ENCODE data around the gene PPP1R14C. TPM values are rescaled to one million over a fixed set of nuclear protein-coding genes. Genes with fewer than 3 reads are reported as not detected.

The PPP1R14C gene
- total and polyA plus RNA-seq, 2 donors (not counting 1 experiment from before 2014, with no cell fraction given), result 0.17 TPM; not detected in 1

- peak in 1 of 2 donors; percentile 80 for DNase-seq (ENCODE audit: low read depth in 2 of 2)
- H3K36me3 ChIP-seq (ENCODE audit: control insufficient read depth, insufficient read depth, low read length), result no peaks in the 10 kb centered on the region
- no peaks in the 10 kb centered on the region for H3K9me3 ChIP-seq (ENCODE audit: control insufficient read depth, insufficient read depth, low read depth, low read length)
- no peak overlapping the region for H3K9ac ChIP-seq (ENCODE audit: insufficient read depth, low read length)
- H3K4me3 ChIP-seq (replicated peaks in 1 of 4; ENCODE audit: control extremely low read depth in 1 of 4, insufficient read depth in 1 of 4, low read depth in 3 of 4, low read length in 4 of 4), result no peak overlapping the region
- no peaks in the 10 kb centered on the region for H3K4me1 ChIP-seq (ENCODE audit: control insufficient read depth, extremely low read depth, insufficient read depth, low read length)
- H3K4me2 ChIP-seq (ENCODE audit: extremely low read depth, insufficient read depth, low read length), result no peak overlapping the region
- TF ChIP-seq EZH2 (IDR thresholded peaks at IDR 0.05; ENCODE audit: low read length, missing control alignments), result no peak
- TF ChIP-seq, protein P1, sequence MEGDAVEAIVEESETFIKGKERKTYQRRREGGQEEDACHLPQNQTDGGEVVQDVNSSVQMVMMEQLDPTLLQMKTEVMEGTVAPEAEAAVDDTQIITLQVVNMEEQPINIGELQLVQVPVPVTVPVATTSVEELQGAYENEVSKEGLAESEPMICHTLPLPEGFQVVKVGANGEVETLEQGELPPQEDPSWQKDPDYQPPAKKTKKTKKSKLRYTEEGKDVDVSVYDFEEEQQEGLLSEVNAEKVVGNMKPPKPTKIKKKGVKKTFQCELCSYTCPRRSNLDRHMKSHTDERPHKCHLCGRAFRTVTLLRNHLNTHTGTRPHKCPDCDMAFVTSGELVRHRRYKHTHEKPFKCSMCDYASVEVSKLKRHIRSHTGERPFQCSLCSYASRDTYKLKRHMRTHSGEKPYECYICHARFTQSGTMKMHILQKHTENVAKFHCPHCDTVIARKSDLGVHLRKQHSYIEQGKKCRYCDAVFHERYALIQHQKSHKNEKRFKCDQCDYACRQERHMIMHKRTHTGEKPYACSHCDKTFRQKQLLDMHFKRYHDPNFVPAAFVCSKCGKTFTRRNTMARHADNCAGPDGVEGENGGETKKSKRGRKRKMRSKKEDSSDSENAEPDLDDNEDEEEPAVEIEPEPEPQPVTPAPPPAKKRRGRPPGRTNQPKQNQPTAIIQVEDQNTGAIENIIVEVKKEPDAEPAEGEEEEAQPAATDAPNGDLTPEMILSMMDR (conservative IDR thresholded peaks at IDR 0.05 in 1 of 2, IDR thresholded peaks at IDR 0.05 in 1 of 2; ENCODE audit: low read depth in 1 of 2, low read length in 2 of 2), result no peak
- H3K79me2 ChIP-seq (ENCODE audit: control insufficient read depth, insufficient read depth, low read length), result no peaks in the 10 kb centered on the region
- H3K27me3 ChIP-seq (ENCODE audit: control insufficient read depth, insufficient read depth, low read length), result no peaks in the 10 kb centered on the region
- H4K20me1 ChIP-seq (ENCODE audit: control insufficient read depth, extremely low read depth, insufficient read depth, low read length), result no peaks in the 10 kb centered on the region
- no peak overlapping the region for H2AFZ ChIP-seq (ENCODE audit: low read length)
- no peak overlapping the region for H3K27ac ChIP-seq (ENCODE audit: insufficient read depth, low read length)
Observed at GRCh38 chr6:150249261-150249660, 106.4 kb downstream of the PPP1R14C start.

- Histone ChIP-seq H3K9ac (ENCODE audit: insufficient read depth, low read length) (no peak overlapping the region), H3K4me1 (ENCODE audit: control insufficient read depth, extremely low read depth, insufficient read depth, low read length) (no peaks in the 10 kb centered on the region), H2AFZ (ENCODE audit: low read length) (no peak overlapping the region), H3K27ac (ENCODE audit: insufficient read depth, low read length) (no peak overlapping the region), H3K79me2 (ENCODE audit: control insufficient read depth, insufficient read depth, low read length) (no peaks in the 10 kb centered on the region), H3K9me3 (ENCODE audit: control insufficient read depth, insufficient read depth, low read depth, low read length) (no peaks in the 10 kb centered on the region), H3K4me2 (ENCODE audit: extremely low read depth, insufficient read depth, low read length) (no peak overlapping the region), H4K20me1 (ENCODE audit: control insufficient read depth, extremely low read depth, insufficient read depth, low read length) (no peaks in the 10 kb centered on the region), H3K36me3 (ENCODE audit: control insufficient read depth, insufficient read depth, low read length) (no peaks in the 10 kb centered on the region), H3K4me3 (replicated peaks in 1 of 4; ENCODE audit: control extremely low read depth in 1 of 4, insufficient read depth in 1 of 4, low read depth in 3 of 4, low read length in 4 of 4) (no peak overlapping the region), H3K27me3 (ENCODE audit: control insufficient read depth, insufficient read depth, low read length) (no peaks in the 10 kb centered on the region)
- TF ChIP-seq EZH2 (IDR thresholded peaks at IDR 0.05; ENCODE audit: low read length, missing control alignments), result no peak
- TF ChIP-seq, protein P1 (conservative IDR thresholded peaks at IDR 0.05 in 1 of 2, IDR thresholded peaks at IDR 0.05 in 1 of 2; ENCODE audit: low read depth in 1 of 2, low read length in 2 of 2), result no peak
- peak; percentile 36 to 86 for DNase-seq (ENCODE audit: low read depth in 2 of 2)
Observed at GRCh38 chr6:150250826-150251225, 108.0 kb downstream of the PPP1R14C start.

- no peak for TF ChIP-seq EZH2 (IDR thresholded peaks at IDR 0.05; ENCODE audit: low read length, missing control alignments)
- TF ChIP-seq, protein P1 (conservative IDR thresholded peaks at IDR 0.05 in 1 of 2, IDR thresholded peaks at IDR 0.05 in 1 of 2; ENCODE audit: low read depth in 1 of 2, low read length in 2 of 2), result no peak
- no peak overlapping the region for H2AFZ ChIP-seq (ENCODE audit: low read length)
- no peak overlapping the region for H3K4me2 ChIP-seq (ENCODE audit: extremely low read depth, insufficient read depth, low read length)
- no peaks in the 10 kb centered on the region for H3K4me1 ChIP-seq (ENCODE audit: control insufficient read depth, extremely low read depth, insufficient read depth, low read length)
- H3K79me2 ChIP-seq (ENCODE audit: control insufficient read depth, insufficient read depth, low read length), result no peaks in the 10 kb centered on the region
- no peaks in the 10 kb centered on the region for H3K27me3 ChIP-seq (ENCODE audit: control insufficient read depth, insufficient read depth, low read length)
- H4K20me1 ChIP-seq (ENCODE audit: control insufficient read depth, extremely low read depth, insufficient read depth, low read length), result no peaks in the 10 kb centered on the region
- no peak overlapping the region for H3K9ac ChIP-seq (ENCODE audit: insufficient read depth, low read length)
- H3K4me3 ChIP-seq (replicated peaks in 1 of 4; ENCODE audit: control extremely low read depth in 1 of 4, insufficient read depth in 1 of 4, low read depth in 3 of 4, low read length in 4 of 4), result no peak overlapping the region
- DNase-seq (ENCODE audit: low read depth in 2 of 2), result no peak
- H3K36me3 ChIP-seq (ENCODE audit: control insufficient read depth, insufficient read depth, low read length), result no peaks in the 10 kb centered on the region
- no peaks in the 10 kb centered on the region for H3K9me3 ChIP-seq (ENCODE audit: control insufficient read depth, insufficient read depth, low read depth, low read length)
- H3K27ac ChIP-seq (ENCODE audit: insufficient read depth, low read length), result no peak overlapping the region
Observed at GRCh38 chr6:150251566-150252186, 108.8 kb downstream of the PPP1R14C start.

Data from fibroblast of lung (primary cell).